ENCODE data around the gene LEMD3.

GRCh38 chr12:65232476-65233077, 63.2 kb downstream of the LEMD3 start:
- TF ChIP-seq POLR2A (IDR thresholded peaks at IDR 0.05): no peak
- TF ChIP-seq, protein P1, sequence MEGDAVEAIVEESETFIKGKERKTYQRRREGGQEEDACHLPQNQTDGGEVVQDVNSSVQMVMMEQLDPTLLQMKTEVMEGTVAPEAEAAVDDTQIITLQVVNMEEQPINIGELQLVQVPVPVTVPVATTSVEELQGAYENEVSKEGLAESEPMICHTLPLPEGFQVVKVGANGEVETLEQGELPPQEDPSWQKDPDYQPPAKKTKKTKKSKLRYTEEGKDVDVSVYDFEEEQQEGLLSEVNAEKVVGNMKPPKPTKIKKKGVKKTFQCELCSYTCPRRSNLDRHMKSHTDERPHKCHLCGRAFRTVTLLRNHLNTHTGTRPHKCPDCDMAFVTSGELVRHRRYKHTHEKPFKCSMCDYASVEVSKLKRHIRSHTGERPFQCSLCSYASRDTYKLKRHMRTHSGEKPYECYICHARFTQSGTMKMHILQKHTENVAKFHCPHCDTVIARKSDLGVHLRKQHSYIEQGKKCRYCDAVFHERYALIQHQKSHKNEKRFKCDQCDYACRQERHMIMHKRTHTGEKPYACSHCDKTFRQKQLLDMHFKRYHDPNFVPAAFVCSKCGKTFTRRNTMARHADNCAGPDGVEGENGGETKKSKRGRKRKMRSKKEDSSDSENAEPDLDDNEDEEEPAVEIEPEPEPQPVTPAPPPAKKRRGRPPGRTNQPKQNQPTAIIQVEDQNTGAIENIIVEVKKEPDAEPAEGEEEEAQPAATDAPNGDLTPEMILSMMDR (IDR thresholded peaks at IDR 0.05): peak in 4 of 6 experiments; percentile 22 to 50 (median 34)

Measured in esophagus squamous epithelium (tissue), 4 donors.